Ovary (tissue), 9 donors: ENCODE results near the gene MECP2. TPM values are rescaled to one million over a fixed set of nuclear protein-coding genes. Genes with fewer than 3 reads are reported as not detected.

Source experiments
- DNase-seq, 5 donors: peaks; one replicate each; pipeline ENCODE4 v3.0.0-alpha.2; 2019 to 2020
- H3K27ac ChIP-seq, 2 donors: fragments of 200-600 bp; one replicate each; pipeline versions ENCODE4 v1.5.1 to v1.8.0; 2019 to 2022
- H3K27me3 ChIP-seq: fragments of 200-600 bp; one replicate; pipeline ENCODE4 v1.8.0; 2022
- H3K36me3 ChIP-seq: fragments of 200-600 bp; sonication (generic); one replicate; pipeline ENCODE4 v1.5.1; 2019
- H3K4me1 ChIP-seq: one replicate; pipeline ENCODE4 v1.8.1; 2013; ENCODE audit warnings: mild to moderate bottlenecking, moderate library complexity; ENCODE audit not compliant: insufficient read depth
- H3K4me3 ChIP-seq: fragments of 200-600 bp; sonication (generic); one replicate; pipeline ENCODE4 v1.5.1; 2017
- H3K9me3 ChIP-seq, 2 donors: fragments of 200-600 bp in 1 of 2; sonication (generic) in 1 of 2; one replicate each; pipeline versions ENCODE4 v1.5.1 to v1.8.1; 2013 to 2019; ENCODE audit warnings: mild to moderate bottlenecking in 1 of 2, moderate library complexity in 1 of 2
- CTCF ChIP-seq, 3 donors: fragments of 450-650 bp in 2 of 3; fragments of 200-600 bp in 1 of 3; IDR thresholded peaks; one replicate each; pipeline versions ENCODE4 v1.5.1 to v1.8.0; 2016 to 2022; ENCODE audit warnings: antibody characterized with exemption in 3 of 3, mild to moderate bottlenecking in 1 of 3
- EP300 ChIP-seq: sonication (generic); formaldehyde crosslinking; IDR thresholded peaks from one replicate; pipeline ENCODE4 v1.6.1; 2017; ENCODE audit warnings: antibody characterized with exemption
- POLR2A ChIP-seq: fragments of 450-650 bp; IDR thresholded peaks from one replicate; pipeline ENCODE4 v1.6.1; 2017; ENCODE audit warnings: antibody characterized with exemption, mild to moderate bottlenecking, moderate library complexity
- WGBS, 3 donors: extraction: QIAGEN DNeasy Blood & Tissue Kit in 1 of 3; methylation state at CpG; one replicate each; pipeline versions ENCODE4 v1.1.5 to v1.1.7; 2013 to 2017; 5-methylcytosine and 5-hydroxymethylcytosine counted together
- intact Hi-C, 4 donors: fragments of 100-400 bp; cut with DNase I; formaldehyde crosslinking; loops; one replicate each; pipeline versions ENCODE4 v1.11.0 to v1.15.1; 2022 to 2023
- polyA plus RNA-seq, 2 donors: library from polyadenylated mRNA; stranded (reverse); fragments of 200-250 nt in 1 of 2; fragments of 350-450 nt in 1 of 2; fragmentation: Illumina TruSeq in 1 of 2; extraction: RNeasy Lipid Tissue Mini Kit (QIAGEN cat#74804) in 1 of 2; gene quantifications; one replicate each; pipeline ENCODE4 v1.2.3, GENCODE V29; 2013 to 2014
- total RNA-seq, 7 donors: library from RNA; depleted of rRNA in 2 of 7; stranded (reverse); fragments of >200 nt in 2 of 7; fragmentation: NEBNext Ultra II Directional in 3 of 7; extraction: Animal tissue kit (Norgen Biotek cat#: 25700) in 3 of 7; gene quantifications; one replicate each; pipeline versions ENCODE4 v1.1.0 to v1.2.4, GENCODE V29; 2016 to 2023
- donor health status: DM: no; HTN: no; CAD: no; lungs with moderate emphysema.
- donor health status: DM: no; HTN: no; CAD: no.
- donor health status: Bipolar disorder and iron deficiency.
- donor health status: DM: yes; HTN: yes; CAD: no.
- donor health status: DM: no; HTN: no; CAD: no.
- donor health status: DM: yes; HTN: yes; CAD: no.

Gene MECP2
- total and polyA plus RNA-seq, 9 donors = 26.8 to 91.2 (median 62.2) TPM

- H3K27me3 ChIP-seq = no peaks in the 10 kb centered on the region
- no peaks in the 10 kb centered on the region for H3K4me1 ChIP-seq
- no peak for DNase-seq
- H3K4me3 ChIP-seq = peak overlapping the region; percentile 48
- H3K27ac ChIP-seq = peak overlapping the region; percentile 8 to 71
- TF ChIP-seq POLR2A = no peak
- TF ChIP-seq CTCF (IDR thresholded peaks at IDR 0.05) = no peak
- no peak for TF ChIP-seq EP300
- H3K36me3 ChIP-seq = no peaks in the 10 kb centered on the region
- no peaks in the 10 kb centered on the region for H3K9me3 ChIP-seq
- 78 to 83% (median 78%) methylated on average over 15 of the region's 15 CpGs for WGBS, 3 donors
- intact Hi-C loops = loop anchor here in 2 of 4 donors (5.0 kb wide), 2 partner anchors 34 to 74 kb away; no protein-coding TSS in a partner anchor
Measured at GRCh38 chrX:154018518-154019060, 78.9 kb downstream of the MECP2 start.

- no peaks in the 10 kb centered on the region for H3K27me3 ChIP-seq
- DNase-seq = no peak
- no peak for TF ChIP-seq EP300
- no peak for TF ChIP-seq CTCF (IDR thresholded peaks at IDR 0.05)
- no peak for TF ChIP-seq POLR2A
- no peaks in the 10 kb centered on the region for H3K36me3 ChIP-seq
- H3K4me3 ChIP-seq = no peak overlapping the region
- 84 to 88% (median 85%) methylated on average over 25 to 26 of the region's 26 CpGs for WGBS, 3 donors
- intact Hi-C loops = loop anchor here in 2 of 4 donors (5.0 kb wide), 2 partner anchors 34 to 74 kb away; no protein-coding TSS in a partner anchor
- H3K27ac ChIP-seq = peak overlapping the region in 1 of 2 donors; percentile 71
- no peaks in the 10 kb centered on the region for H3K4me1 ChIP-seq
- no peaks in the 10 kb centered on the region for H3K9me3 ChIP-seq
Measured at GRCh38 chrX:154017766-154018517, 79.6 kb downstream of the MECP2 start.

GRCh38 chrX:154016366-154017076, 81.0 kb downstream of the MECP2 start:
- no peak for DNase-seq
- Histone ChIP-seq H3K9me3 (no peaks in the 10 kb centered on the region), H3K27ac (no peak overlapping the region), H3K27me3 (no peaks in the 10 kb centered on the region), H3K4me3 (no peak overlapping the region), H3K4me1 (no peaks in the 10 kb centered on the region), H3K36me3 (no peaks in the 10 kb centered on the region)
- TF ChIP-seq EP300 (no peak), CTCF (IDR thresholded peaks at IDR 0.05) (no peak), POLR2A (no peak)
- intact Hi-C loops = loop anchor here in 2 of 4 donors (5.0 kb wide), 2 partner anchors 36 to 76 kb away; no protein-coding TSS in a partner anchor
- WGBS, 3 donors = 85 to 91% (median 85%) methylated on average over 19 to 24 of the region's 24 CpGs

- Histone ChIP-seq H3K4me3 (no peak overlapping the region), H3K27me3 (no peaks in the 10 kb centered on the region), H3K27ac (no peak overlapping the region), H3K4me1 (no peaks in the 10 kb centered on the region), H3K36me3 (no peaks in the 10 kb centered on the region), H3K9me3 (no peaks in the 10 kb centered on the region)
- intact Hi-C loops = loop anchor here in 2 of 4 donors (5.0 kb wide), 2 partner anchors 37 to 77 kb away; no protein-coding TSS in a partner anchor
- WGBS, 3 donors = 68 to 77% (median 76%) methylated on average over 16 of the region's 16 CpGs
- TF ChIP-seq EP300 (no peak), CTCF (IDR thresholded peaks at IDR 0.05) (no peak), POLR2A (no peak)
- DNase-seq = no peak
Measured at GRCh38 chrX:154015581-154016264, 81.8 kb downstream of the MECP2 start.
